HepG2 (cell line): ENCODE measurements around the gene CTNNBIP1. TPM values are rescaled to one million over a fixed set of nuclear protein-coding genes. Genes with fewer than 3 reads are reported as not detected.

Source experiments
- BORCS8-MEF2B ChIP-seq: sonication (generic); formaldehyde crosslinking; IDR thresholded peaks from 2 replicates; pipeline ENCODE4 v1.8.0; 2022; ENCODE audit warnings: mild to moderate bottlenecking, missing genetic modification reagents
- BRD4 ChIP-seq: sonication (generic); formaldehyde crosslinking; IDR thresholded peaks from 2 replicates; pipeline ENCODE4 v1.4.0; 2020; ENCODE audit warnings: missing genetic modification reagents
- GABPB1 ChIP-seq: IDR thresholded peaks from 2 replicates; pipeline ENCODE4 v1.6.1; 2016; ENCODE audit warnings: mild to moderate bottlenecking, missing genetic modification reagents, moderate library complexity, missing compliant biosample characterization
- HNF4A ChIP-seq: sonication (generic); formaldehyde crosslinking; IDR thresholded peaks from 2 replicates; pipeline ENCODE4 v1.4.0; 2020; ENCODE audit warnings: missing genetic modification reagents
- KAT8 ChIP-seq: IDR thresholded peaks from 2 replicates; pipeline ENCODE4 v1.6.1; 2016; ENCODE audit warnings: missing genetic modification reagents, missing compliant biosample characterization
- MAFF ChIP-seq: IDR thresholded peaks from 2 replicates; pipeline ENCODE4 v1.6.1; 2011; ENCODE audit warnings: low read depth, low read length, improper control_type of control experiment
- MTA1 ChIP-seq: sonication (generic); formaldehyde crosslinking; IDR thresholded peaks from 2 replicates; pipeline ENCODE4 v1.4.0; 2020; ENCODE audit warnings: missing genetic modification reagents, mild to moderate bottlenecking, borderline replicate concordance
- NFKB2 ChIP-seq: sonication (generic); formaldehyde crosslinking; IDR thresholded peaks from 2 replicates; pipeline ENCODE4 v1.4.0; 2020; ENCODE audit warnings: missing genetic modification reagents, borderline replicate concordance
- PHF21A ChIP-seq: sonication (generic); formaldehyde crosslinking; IDR thresholded peaks from 2 replicates; pipeline ENCODE4 v1.5.0; 2020; ENCODE audit warnings: mild to moderate bottlenecking, missing genetic modification reagents
- POLR2G ChIP-seq: fragments of 200-400 bp; formaldehyde crosslinking; IDR thresholded peaks from 2 replicates; pipeline ENCODE4 v1.6.1; 2018; ENCODE audit warnings: mild to moderate bottlenecking, low read depth, low read length, moderate library complexity
- SATB2 ChIP-seq: sonication (generic); formaldehyde crosslinking; IDR thresholded peaks from 2 replicates; pipeline ENCODE4 v1.5.0; 2020; ENCODE audit warnings: missing genetic modification reagents
- SOX13 ChIP-seq, 3 experiments: fragments of 450-650 bp in 1 of 3; sonication (generic) in 1 of 3; formaldehyde crosslinking in 1 of 3; IDR thresholded peaks in 2 of 3; conservative IDR thresholded peaks in 1 of 3; 2 replicates each; pipeline versions ENCODE4 v1.5.0 to v1.6.1; 2016 to 2020; ENCODE audit warnings: antibody characterized with exemption in 1 of 3, mild to moderate bottlenecking in 1 of 3, missing compliant biosample characterization in 1 of 3, missing genetic modification reagents in 1 of 3, moderate library complexity in 1 of 3
- TFDP2 ChIP-seq: sonication (generic); formaldehyde crosslinking; IDR thresholded peaks from 2 replicates; pipeline ENCODE4 v1.4.0; 2020; ENCODE audit warnings: missing genetic modification reagents
- XBP1 ChIP-seq: sonication (generic); formaldehyde crosslinking; IDR thresholded peaks from 2 replicates; pipeline ENCODE4 v1.5.0; 2020; ENCODE audit warnings: missing genetic modification reagents
- ZFP91 ChIP-seq: sonication (generic); formaldehyde crosslinking; IDR thresholded peaks from 2 replicates; pipeline ENCODE4 v1.9.0; 2022; ENCODE audit warnings: missing genetic modification reagents, mild to moderate bottlenecking, borderline replicate concordance
- ZIK1 ChIP-seq: sonication (generic); formaldehyde crosslinking; IDR thresholded peaks from 2 replicates; pipeline ENCODE4 v1.5.0; 2020; ENCODE audit warnings: mild to moderate bottlenecking, low read depth, missing genetic modification reagents, borderline replicate concordance
- ZNF468 ChIP-seq: sonication (generic); formaldehyde crosslinking; IDR thresholded peaks from 2 replicates; pipeline ENCODE4 v1.8.0; 2022; ENCODE audit warnings: mild to moderate bottlenecking, moderate library complexity, missing genetic modification reagents
- ZNF740 ChIP-seq: sonication (generic); formaldehyde crosslinking; IDR thresholded peaks from 2 replicates; pipeline ENCODE4 v1.4.0; 2020; ENCODE audit warnings: missing genetic modification reagents
- ZNF766 ChIP-seq: sonication (generic); formaldehyde crosslinking; IDR thresholded peaks from 2 replicates; pipeline ENCODE4 v1.5.0; 2020; ENCODE audit warnings: missing genetic modification reagents, borderline replicate concordance
- polyA plus RNA-seq, 8 experiments: library from polyadenylated mRNA; depleted of rRNA in 3 of 8; stranded (reverse) in 7 of 8; unstranded in 1 of 8; fragments of >200 nt; fragmentation: Illumina TruSeq in 4 of 8; extraction: Trizol in 4 of 8; gene quantifications; 2 replicates each; pipeline versions ENCODE4 v1.2.1 to v1.2.3, GENCODE V29; 2011 to 2016; ENCODE audit warnings: low read depth in 4 of 8, missing spikeins in 1 of 8, mixed read lengths in 1 of 8; ENCODE audit not compliant: insufficient read depth in 1 of 8
- total RNA-seq, 5 experiments: library from RNA; depleted of rRNA; stranded (reverse); fragments of >200 nt; fragmentation: Illumina TruSeq; extraction: Trizol; gene quantifications; 2 replicates each; pipeline ENCODE4 v1.2.3, GENCODE V29; 2016; ENCODE audit warnings: low read depth in 1 of 5
- TF ChIP-seq, protein P1 (sequence below): sonication (generic); formaldehyde crosslinking; IDR thresholded peaks from 2 replicates; pipeline ENCODE4 v1.4.0; 2020; ENCODE audit warnings: missing genetic modification reagents, mild to moderate bottlenecking, borderline replicate concordance
- TF ChIP-seq, protein P2 (sequence below): sonication (generic); formaldehyde crosslinking; conservative IDR thresholded peaks from 2 replicates; pipeline ENCODE4 v1.8.0; 2022; ENCODE audit warnings: mild to moderate bottlenecking, moderate library complexity, missing genetic modification reagents

CTNNBIP1 gene
- total and polyA plus RNA-seq, 2 of the 13 experiments (the other 11 are each of a cell fraction or from before 2014, with no cell fraction given) = 71.7 to 83.0 TPM

- no peak for TF ChIP-seq SOX13 (IDR thresholded peaks at IDR 0.05)
- no peak for TF ChIP-seq SOX13 (CRISPR knock-in tag; conservative IDR thresholded peaks at IDR 0.05 in 1 of 2, IDR thresholded peaks at IDR 0.05 in 1 of 2)
- no peak for TF ChIP-seq SATB2 (CRISPR knock-in tag)
- TF ChIP-seq, protein P1, sequence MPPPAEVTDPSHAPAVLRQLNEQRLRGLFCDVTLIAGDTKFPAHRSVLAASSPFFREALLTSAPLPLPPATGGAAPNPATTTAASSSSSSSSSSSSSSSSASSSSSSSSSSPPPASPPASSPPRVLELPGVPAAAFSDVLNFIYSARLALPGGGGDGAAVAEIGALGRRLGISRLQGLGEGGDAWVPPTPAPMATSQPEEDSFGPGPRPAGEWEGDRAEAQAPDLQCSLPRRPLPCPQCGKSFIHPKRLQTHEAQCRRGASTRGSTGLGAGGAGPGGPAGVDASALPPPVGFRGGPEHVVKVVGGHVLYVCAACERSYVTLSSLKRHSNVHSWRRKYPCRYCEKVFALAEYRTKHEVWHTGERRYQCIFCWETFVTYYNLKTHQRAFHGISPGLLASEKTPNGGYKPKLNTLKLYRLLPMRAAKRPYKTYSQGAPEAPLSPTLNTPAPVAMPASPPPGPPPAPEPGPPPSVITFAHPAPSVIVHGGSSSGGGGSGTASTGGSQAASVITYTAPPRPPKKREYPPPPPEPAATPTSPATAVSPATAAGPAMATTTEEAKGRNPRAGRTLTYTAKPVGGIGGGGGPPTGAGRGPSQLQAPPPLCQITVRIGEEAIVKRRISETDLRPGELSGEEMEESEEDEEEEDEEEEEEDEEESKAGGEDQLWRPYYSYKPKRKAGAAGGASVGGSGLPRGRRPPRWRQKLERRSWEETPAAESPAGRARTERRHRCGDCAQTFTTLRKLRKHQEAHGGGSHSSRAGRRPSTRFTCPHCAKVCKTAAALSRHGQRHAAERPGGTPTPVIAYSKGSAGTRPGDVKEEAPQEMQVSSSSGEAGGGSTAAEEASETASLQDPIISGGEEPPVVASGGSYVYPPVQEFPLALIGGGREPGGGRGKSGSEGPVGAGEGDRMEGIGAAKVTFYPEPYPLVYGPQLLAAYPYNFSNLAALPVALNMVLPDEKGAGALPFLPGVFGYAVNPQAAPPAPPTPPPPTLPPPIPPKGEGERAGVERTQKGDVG (CRISPR knock-in tag) = peak; percentile 27; the same call in 1 of the 2 replicates
- no peak for TF ChIP-seq ZNF766 (CRISPR knock-in tag)
- no peak for TF ChIP-seq XBP1 (CRISPR knock-in tag)
- TF ChIP-seq PHF21A (CRISPR knock-in tag) = no peak
- no peak; the same call in 1 of the 2 replicates for TF ChIP-seq ZFP91 (CRISPR knock-in tag)
- no peak for TF ChIP-seq BRD4
- no peak for TF ChIP-seq POLR2G
- peak; percentile 45; the same call in 1 of the 2 replicates for TF ChIP-seq GABPB1 (CRISPR knock-in tag)
- TF ChIP-seq, protein P2, sequence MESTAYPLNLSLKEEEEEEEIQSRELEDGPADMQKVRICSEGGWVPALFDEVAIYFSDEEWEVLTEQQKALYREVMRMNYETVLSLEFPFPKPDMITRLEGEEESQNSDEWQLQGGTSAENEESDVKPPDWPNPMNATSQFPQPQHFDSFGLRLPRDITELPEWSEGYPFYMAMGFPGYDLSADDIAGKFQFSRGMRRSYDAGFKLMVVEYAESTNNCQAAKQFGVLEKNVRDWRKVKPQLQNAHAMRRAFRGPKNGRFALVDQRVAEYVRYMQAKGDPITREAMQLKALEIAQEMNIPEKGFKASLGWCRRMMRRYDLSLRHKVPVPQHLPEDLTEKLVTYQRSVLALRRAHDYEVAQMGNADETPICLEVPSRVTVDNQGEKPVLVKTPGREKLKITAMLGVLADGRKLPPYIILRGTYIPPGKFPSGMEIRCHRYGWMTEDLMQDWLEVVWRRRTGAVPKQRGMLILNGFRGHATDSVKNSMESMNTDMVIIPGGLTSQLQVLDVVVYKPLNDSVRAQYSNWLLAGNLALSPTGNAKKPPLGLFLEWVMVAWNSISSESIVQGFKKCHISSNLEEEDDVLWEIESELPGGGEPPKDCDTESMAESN = no peak
- TF ChIP-seq KAT8 (CRISPR knock-in tag) = 0 out of 2 replicates have a peak, but pooled peaks have one; percentile 18
- no peak for TF ChIP-seq MAFF
- TF ChIP-seq ZNF740 (CRISPR knock-in tag) = no peak
- no peak for TF ChIP-seq HNF4A (CRISPR knock-in tag)
- no peak for TF ChIP-seq NFKB2 (CRISPR knock-in tag)
- no peak for TF ChIP-seq MTA1 (CRISPR knock-in tag)
- no peak for TF ChIP-seq TFDP2 (CRISPR knock-in tag)
- TF ChIP-seq BORCS8-MEF2B (CRISPR knock-in tag) = peak; percentile 51; the same call in 1 of the 2 replicates
- no peak for TF ChIP-seq ZIK1 (CRISPR knock-in tag)
- no peak for TF ChIP-seq ZNF468 (CRISPR knock-in tag)
Measured at GRCh38 chr1:9874959-9875635, 35.0 kb downstream of the CTNNBIP1 start (continued).
